Panc1 (cell line): ENCODE measurements around the gene PPEF1. TPM values are rescaled to one million over a fixed set of nuclear protein-coding genes. Genes with fewer than 3 reads are reported as not detected.

Experiments used
- ATAC-seq: fragments of 200-7000 bp; cut with Tn5 transposase; 2 replicates; pipeline ENCODE4 v1.9.1; 2020; ENCODE audit warnings: mild to moderate bottlenecking, moderate library complexity
- BruUV-seq: library from RNA; stranded (reverse); fragments of 400-500 nt; replicated peaks from 2 replicates; lab custom pipeline; 2021; lab: Mats Ljungman, UMichigan
- CTCF ChIA-PET: fragments of 300-600 bp; sonication (Branson Sonifier 250); formaldehyde crosslinking; loops from one replicate; lab custom pipeline; 2022; ENCODE audit warnings: antibody characterized with exemption; lab: Charles Lee
- POLR2A ChIA-PET: fragments of 300-600 bp; sonication (Branson Sonifier 250); formaldehyde crosslinking; loops from one replicate; lab custom pipeline; 2022; ENCODE audit warnings: antibody characterized with exemption; lab: Charles Lee
- DNase-seq: peaks from one replicate; pipeline ENCODE4 v3.0.0-alpha.2; 2010; ENCODE audit warnings: low read depth, low spot score
- H3K27ac ChIP-seq: 2 replicates; pipeline ENCODE4 v1.5.1; 2011; ENCODE audit warnings: mild to moderate bottlenecking, low read length, inconsistent platforms
- H3K27me3 ChIP-seq: fragments of 200-500 bp; sonication (Bioruptor generic); 2 replicates; pipeline ENCODE4 v1.6.0; 2014; ENCODE audit warnings: low read length, inconsistent platforms; ENCODE audit not compliant: control insufficient read depth, insufficient read depth
- H3K36me3 ChIP-seq: fragments of 200-500 bp; sonication (Bioruptor generic); 2 replicates; pipeline ENCODE4 v1.5.1; 2014; ENCODE audit warnings: inconsistent platforms, mild to moderate bottlenecking, low read length, moderate library complexity; ENCODE audit not compliant: control insufficient read depth, insufficient read depth
- H3K4me1 ChIP-seq: 2 replicates; pipeline ENCODE4 v1.5.1; 2011; ENCODE audit warnings: inconsistent platforms, mild to moderate bottlenecking, low read length, moderate library complexity; ENCODE audit not compliant: control insufficient read depth, insufficient read depth
- H3K4me3 ChIP-seq, 2 experiments: 2 replicates each; pipeline ENCODE4 v1.5.1; 2011 to 2012; ENCODE audit warnings: low read depth in 2 of 2, low read length in 2 of 2, mild to moderate bottlenecking in 2 of 2, inconsistent platforms in 1 of 2, moderate library complexity in 1 of 2
- H3K9me3 ChIP-seq: fragments of 200-500 bp; sonication (Bioruptor generic); 2 replicates; pipeline ENCODE4 v1.5.1; 2014; ENCODE audit warnings: low read depth, mild to moderate bottlenecking, inconsistent platforms, low read length, moderate library complexity; ENCODE audit not compliant: control insufficient read depth, insufficient read depth
- POLR2AphosphoS5 ChIP-seq: IDR thresholded peaks from 2 replicates; pipeline ENCODE4 v1.6.1; 2012; ENCODE audit warnings: mild to moderate bottlenecking, low read depth, low read length, moderate library complexity
- SIN3A ChIP-seq: IDR thresholded peaks from 2 replicates; pipeline ENCODE4 v1.6.1; 2012; ENCODE audit warnings: low read depth, mild to moderate bottlenecking, low read length, moderate library complexity, borderline replicate concordance; ENCODE audit not compliant: insufficient read depth
- TCF7L2 ChIP-seq: IDR thresholded peaks from 2 replicates; pipeline ENCODE4 v1.6.1; 2011; ENCODE audit warnings: mild to moderate bottlenecking, low read depth, low read length, inconsistent platforms
- in situ Hi-C: cut with HindIII; loops from 2 replicates; pipeline ENCODE4 v1.10.0; 2016; ENCODE audit warnings: low sequenced_read_pairs, low pct_unique_long_range_greater_than_20kb
- intact Hi-C: fragments of 100-400 bp; cut with micrococcal nuclease; formaldehyde crosslinking; loops from one replicate; pipeline ENCODE4 v1.10.0; 2022; ENCODE audit not compliant: unreplicated experiment
- total RNA-seq: library from RNA; stranded (reverse); gene quantifications from one replicate; pipeline ENCODE4 v1.2.1, GENCODE V29; 2021; ENCODE audit not compliant: unreplicated experiment
- TF ChIP-seq, protein P1 (sequence below), 2 experiments: IDR thresholded peaks; 2 replicates each; pipeline ENCODE4 v1.6.1; 2011 to 2012; ENCODE audit warnings: low read depth in 2 of 2, control low read depth in 1 of 2, low read length in 1 of 2, mild to moderate bottlenecking in 1 of 2, moderate library complexity in 1 of 2; ENCODE audit not compliant: insufficient read depth in 1 of 2
- TF ChIP-seq, protein P2 (sequence below): fragments of 450-650 bp; IDR thresholded peaks from 2 replicates; pipeline ENCODE4 v1.5.1; 2017; ENCODE audit warnings: mild to moderate bottlenecking

The PPEF1 gene
- total RNA-seq, 1 experiment from 2014 or later, result not detected

DNA sequence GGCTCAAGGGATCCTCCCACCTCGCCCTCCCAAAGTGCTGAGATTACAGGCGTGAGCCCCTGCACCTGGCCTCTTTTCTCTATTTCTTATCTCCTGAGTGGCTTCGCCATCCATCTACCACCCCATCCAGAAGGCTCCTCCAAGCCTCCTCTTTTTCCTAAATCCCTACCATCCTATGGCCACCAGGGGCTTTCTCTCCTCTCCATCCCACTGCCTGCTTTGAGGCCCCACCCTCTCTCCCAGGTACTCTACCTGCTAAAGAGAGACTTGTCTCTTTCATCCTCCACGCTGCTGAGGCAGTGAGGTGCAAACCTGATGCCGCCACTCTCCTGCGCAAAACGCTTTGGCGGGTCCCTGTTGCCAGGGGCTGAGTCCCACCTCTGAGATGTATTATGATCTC lies 42.5 kb upstream of the PPEF1 start:
- Histone ChIP-seq H3K27me3 (no peaks in the 10 kb centered on the region), H3K36me3 (no peaks in the 10 kb centered on the region), H3K27ac (no peak overlapping the region), H3K9me3 (no peaks in the 10 kb centered on the region), H3K4me1 (no peaks in the 10 kb centered on the region), H3K4me3 (no peak overlapping the region)
- ChIA-PET POLR2A (no interaction called here), CTCF (no interaction called here)
- in situ Hi-C loops (no loop called here), intact Hi-C loops (no loop called here)
- TF ChIP-seq TCF7L2 (no peak), POLR2AphosphoS5 (no peak), SIN3A (no peak)
- TF ChIP-seq, protein P1, sequence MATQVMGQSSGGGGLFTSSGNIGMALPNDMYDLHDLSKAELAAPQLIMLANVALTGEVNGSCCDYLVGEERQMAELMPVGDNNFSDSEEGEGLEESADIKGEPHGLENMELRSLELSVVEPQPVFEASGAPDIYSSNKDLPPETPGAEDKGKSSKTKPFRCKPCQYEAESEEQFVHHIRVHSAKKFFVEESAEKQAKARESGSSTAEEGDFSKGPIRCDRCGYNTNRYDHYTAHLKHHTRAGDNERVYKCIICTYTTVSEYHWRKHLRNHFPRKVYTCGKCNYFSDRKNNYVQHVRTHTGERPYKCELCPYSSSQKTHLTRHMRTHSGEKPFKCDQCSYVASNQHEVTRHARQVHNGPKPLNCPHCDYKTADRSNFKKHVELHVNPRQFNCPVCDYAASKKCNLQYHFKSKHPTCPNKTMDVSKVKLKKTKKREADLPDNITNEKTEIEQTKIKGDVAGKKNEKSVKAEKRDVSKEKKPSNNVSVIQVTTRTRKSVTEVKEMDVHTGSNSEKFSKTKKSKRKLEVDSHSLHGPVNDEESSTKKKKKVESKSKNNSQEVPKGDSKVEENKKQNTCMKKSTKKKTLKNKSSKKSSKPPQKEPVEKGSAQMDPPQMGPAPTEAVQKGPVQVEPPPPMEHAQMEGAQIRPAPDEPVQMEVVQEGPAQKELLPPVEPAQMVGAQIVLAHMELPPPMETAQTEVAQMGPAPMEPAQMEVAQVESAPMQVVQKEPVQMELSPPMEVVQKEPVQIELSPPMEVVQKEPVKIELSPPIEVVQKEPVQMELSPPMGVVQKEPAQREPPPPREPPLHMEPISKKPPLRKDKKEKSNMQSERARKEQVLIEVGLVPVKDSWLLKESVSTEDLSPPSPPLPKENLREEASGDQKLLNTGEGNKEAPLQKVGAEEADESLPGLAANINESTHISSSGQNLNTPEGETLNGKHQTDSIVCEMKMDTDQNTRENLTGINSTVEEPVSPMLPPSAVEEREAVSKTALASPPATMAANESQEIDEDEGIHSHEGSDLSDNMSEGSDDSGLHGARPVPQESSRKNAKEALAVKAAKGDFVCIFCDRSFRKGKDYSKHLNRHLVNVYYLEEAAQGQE (IDR thresholded peaks at IDR 0.05; ENCODE audit: insufficient read depth in 1 of 2, low read depth in 2 of 2, low read length in 1 of 2), result no peak
- TF ChIP-seq, protein P2, sequence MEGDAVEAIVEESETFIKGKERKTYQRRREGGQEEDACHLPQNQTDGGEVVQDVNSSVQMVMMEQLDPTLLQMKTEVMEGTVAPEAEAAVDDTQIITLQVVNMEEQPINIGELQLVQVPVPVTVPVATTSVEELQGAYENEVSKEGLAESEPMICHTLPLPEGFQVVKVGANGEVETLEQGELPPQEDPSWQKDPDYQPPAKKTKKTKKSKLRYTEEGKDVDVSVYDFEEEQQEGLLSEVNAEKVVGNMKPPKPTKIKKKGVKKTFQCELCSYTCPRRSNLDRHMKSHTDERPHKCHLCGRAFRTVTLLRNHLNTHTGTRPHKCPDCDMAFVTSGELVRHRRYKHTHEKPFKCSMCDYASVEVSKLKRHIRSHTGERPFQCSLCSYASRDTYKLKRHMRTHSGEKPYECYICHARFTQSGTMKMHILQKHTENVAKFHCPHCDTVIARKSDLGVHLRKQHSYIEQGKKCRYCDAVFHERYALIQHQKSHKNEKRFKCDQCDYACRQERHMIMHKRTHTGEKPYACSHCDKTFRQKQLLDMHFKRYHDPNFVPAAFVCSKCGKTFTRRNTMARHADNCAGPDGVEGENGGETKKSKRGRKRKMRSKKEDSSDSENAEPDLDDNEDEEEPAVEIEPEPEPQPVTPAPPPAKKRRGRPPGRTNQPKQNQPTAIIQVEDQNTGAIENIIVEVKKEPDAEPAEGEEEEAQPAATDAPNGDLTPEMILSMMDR, result no peak
- ATAC-seq (no peak), DNase-seq (no peak)
- BruUV-seq, result no TSS peak

DNA sequence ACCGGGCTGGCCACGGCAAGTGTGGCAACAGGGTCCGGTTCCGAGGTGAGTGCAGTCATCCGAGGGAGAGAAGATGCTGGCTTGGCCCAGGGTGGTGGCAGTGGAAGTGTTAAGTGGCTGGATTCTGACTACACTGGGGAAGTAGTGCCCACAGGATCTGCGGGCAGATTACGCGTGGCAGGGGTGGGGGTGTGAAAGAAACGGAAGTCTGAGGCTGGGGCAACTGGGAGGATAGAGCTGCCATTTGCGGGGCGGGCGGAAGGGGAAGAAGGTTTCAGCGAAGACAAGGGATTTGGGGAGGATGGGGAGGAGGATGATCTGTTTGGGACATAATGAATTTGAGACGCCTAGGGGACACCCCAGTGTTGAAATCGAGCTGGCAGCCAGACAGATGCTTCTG lies 40.8 kb upstream of the PPEF1 start:
- in situ Hi-C loops, result no loop called here
- no TSS peak for BruUV-seq
- DNase-seq (no peak), ATAC-seq (no peak)
- Histone ChIP-seq H3K4me1 (no peaks in the 10 kb centered on the region), H3K9me3 (no peaks in the 10 kb centered on the region), H3K27ac (no peak overlapping the region), H3K36me3 (no peaks in the 10 kb centered on the region), H3K27me3 (no peaks in the 10 kb centered on the region), H3K4me3 (no peak overlapping the region)
- TF ChIP-seq, protein P1 (IDR thresholded peaks at IDR 0.05; ENCODE audit: insufficient read depth in 1 of 2, low read depth in 2 of 2, low read length in 1 of 2), result no peak
- TF ChIP-seq SIN3A (no peak), POLR2AphosphoS5 (no peak), TCF7L2 (no peak)
- TF ChIP-seq, protein P2, result no peak
- ChIA-PET POLR2A (no interaction called here), CTCF (no interaction called here)
- intact Hi-C loops, result no loop called here
